ENCODE measurements around the gene GZMM. TPM values are rescaled to one million over a fixed set of nuclear protein-coding genes. Genes with fewer than 3 reads are reported as not detected.

GZMM gene
- total RNA-seq, 6 donors from 2014 or later = 2.3 to 6.1 (median 3.8) TPM; not detected in 2

DNA sequence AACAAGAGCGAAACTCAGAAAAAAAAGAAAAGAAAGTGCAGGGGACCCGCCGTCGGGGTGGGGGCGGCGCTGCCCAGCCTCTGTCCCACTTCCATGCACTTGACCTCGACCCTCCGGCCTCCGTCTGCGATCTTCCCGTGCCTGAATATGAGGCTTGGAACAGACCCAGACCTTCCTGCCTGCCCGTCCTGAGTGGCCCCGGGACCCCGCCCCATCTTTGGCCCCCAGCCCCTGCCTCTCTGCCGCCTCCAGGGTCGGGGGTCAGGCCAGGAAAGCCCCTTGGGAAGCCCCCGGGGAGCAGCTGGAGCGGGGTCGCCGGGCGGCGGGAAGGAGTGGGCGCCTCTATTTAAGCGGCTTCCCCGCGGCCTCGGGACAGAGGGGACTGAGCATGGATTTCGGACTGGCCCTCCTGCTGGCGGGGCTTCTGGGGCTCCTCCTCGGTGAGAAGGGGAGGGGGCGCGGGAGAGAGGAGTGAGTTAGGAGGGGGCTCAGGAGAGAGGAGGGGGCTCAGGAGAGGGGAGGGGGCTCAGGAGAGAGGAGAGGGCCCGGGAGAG is 47.7 kb upstream of the GZMM start, which contains the start of gene MADCAM1:
MADCAM1 (plus strand) TSS at position 375 of the 554 bp plus-strand sequence; CDS start at position 389, 14 bp downstream.
- ATAC-seq (ENCODE audit: low FRiP score in 2 of 2) = no peak
- no peaks in the 10 kb centered on the region for H3K36me3 ChIP-seq
- no peaks in the 10 kb centered on the region for H3K9me3 ChIP-seq
- no peak within 1 kb of the TSS for H3K4me3 ChIP-seq
- 13 to 14% methylated on average over 12 to 27 of the region's 33 CpGs for WGBS, 2 donors
- TF ChIP-seq POLR2AphosphoS5 (IDR thresholded peaks at IDR 0.05) = no peak
- TF ChIP-seq, protein P1, sequence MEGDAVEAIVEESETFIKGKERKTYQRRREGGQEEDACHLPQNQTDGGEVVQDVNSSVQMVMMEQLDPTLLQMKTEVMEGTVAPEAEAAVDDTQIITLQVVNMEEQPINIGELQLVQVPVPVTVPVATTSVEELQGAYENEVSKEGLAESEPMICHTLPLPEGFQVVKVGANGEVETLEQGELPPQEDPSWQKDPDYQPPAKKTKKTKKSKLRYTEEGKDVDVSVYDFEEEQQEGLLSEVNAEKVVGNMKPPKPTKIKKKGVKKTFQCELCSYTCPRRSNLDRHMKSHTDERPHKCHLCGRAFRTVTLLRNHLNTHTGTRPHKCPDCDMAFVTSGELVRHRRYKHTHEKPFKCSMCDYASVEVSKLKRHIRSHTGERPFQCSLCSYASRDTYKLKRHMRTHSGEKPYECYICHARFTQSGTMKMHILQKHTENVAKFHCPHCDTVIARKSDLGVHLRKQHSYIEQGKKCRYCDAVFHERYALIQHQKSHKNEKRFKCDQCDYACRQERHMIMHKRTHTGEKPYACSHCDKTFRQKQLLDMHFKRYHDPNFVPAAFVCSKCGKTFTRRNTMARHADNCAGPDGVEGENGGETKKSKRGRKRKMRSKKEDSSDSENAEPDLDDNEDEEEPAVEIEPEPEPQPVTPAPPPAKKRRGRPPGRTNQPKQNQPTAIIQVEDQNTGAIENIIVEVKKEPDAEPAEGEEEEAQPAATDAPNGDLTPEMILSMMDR (IDR thresholded peaks at IDR 0.05) = no peak
- no peak for TF ChIP-seq POLR2A (IDR thresholded peaks at IDR 0.05)
- no peak for TF ChIP-seq EP300 (IDR thresholded peaks at IDR 0.05)
- peaks cover 8 to 18% (median 15%) of the 10 kb centered on the region in 4 donors for H3K4me1 ChIP-seq
- peak in 1 of 2 donors; percentile 63 for DNase-seq
- no peak within 1 kb of the TSS for H3K27ac ChIP-seq
- peaks cover 5 to 30% (median 19%) of the 10 kb centered on the region in 4 donors for H3K27me3 ChIP-seq

- WGBS, 2 donors = 32% methylated on average over 4 of the region's 18 CpGs; no CpG with 5 or more reads in 1 of the 2 donors
- DNase-seq = peak in 1 of 2 donors; percentile 10
- Histone ChIP-seq H3K9me3 (no peaks in the 10 kb centered on the region), H3K27ac (no peak overlapping the region), H3K4me3 (no peak overlapping the region), H3K36me3 (no peaks in the 10 kb centered on the region), H3K4me1 (peaks cover 8 to 18% (median 15%) of the 10 kb centered on the region in 4 donors), H3K27me3 (peaks cover 5 to 30% (median 19%) of the 10 kb centered on the region in 4 donors)
- no peak for ATAC-seq (ENCODE audit: low FRiP score in 2 of 2)
- TF ChIP-seq POLR2AphosphoS5 (IDR thresholded peaks at IDR 0.05) (no peak), EP300 (IDR thresholded peaks at IDR 0.05) (no peak), POLR2A (IDR thresholded peaks at IDR 0.05) (no peak)
- TF ChIP-seq, protein P1 (IDR thresholded peaks at IDR 0.05) = no peak
These were observed 46.9 kb upstream of the GZMM start for GRCh38 chr19:496986-497385.

DNA sequence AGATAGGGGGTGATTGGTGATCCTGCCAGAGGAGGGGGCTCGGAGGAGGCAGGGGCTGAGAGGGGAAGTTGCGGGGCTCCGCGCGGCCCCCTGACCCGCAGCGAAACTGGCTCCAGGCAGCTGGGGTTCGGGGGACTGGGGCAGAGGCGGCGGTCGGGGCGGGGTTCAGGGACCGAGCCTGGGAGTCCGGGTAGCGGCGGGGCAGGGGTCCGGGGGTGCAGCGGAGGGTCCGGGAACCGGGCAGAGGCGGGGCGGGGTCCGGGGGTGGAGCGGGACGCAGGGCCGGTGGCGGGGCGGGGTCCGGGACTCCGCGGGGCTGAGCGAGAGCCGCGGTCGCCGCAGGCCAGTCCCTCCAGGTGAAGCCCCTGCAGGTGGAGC is 46.4 kb upstream of the GZMM start:
- peak in 1 of 2 donors; percentile 6 for ATAC-seq (ENCODE audit: low FRiP score in 2 of 2)
- peak overlapping the region in 1 of 4 donors; percentile 1 for H3K4me3 ChIP-seq
- 1 to 5% methylated on average over 7 to 11 of the region's 36 CpGs for WGBS, 2 donors
- H3K36me3 ChIP-seq = no peaks in the 10 kb centered on the region
- no peaks in the 10 kb centered on the region for H3K9me3 ChIP-seq
- peak in 1 of 2 donors; percentile 84 for DNase-seq
- no peak overlapping the region for H3K27ac ChIP-seq
- H3K27me3 ChIP-seq = peaks cover 5 to 30% (median 19%) of the 10 kb centered on the region in 4 donors
- TF ChIP-seq POLR2A (IDR thresholded peaks at IDR 0.05) (no peak), EP300 (IDR thresholded peaks at IDR 0.05) (no peak), POLR2AphosphoS5 (IDR thresholded peaks at IDR 0.05) (no peak)
- TF ChIP-seq, protein P1 (IDR thresholded peaks at IDR 0.05) = no peak
- peaks cover 8 to 18% (median 15%) of the 10 kb centered on the region in 4 donors for H3K4me1 ChIP-seq

- Histone ChIP-seq H3K27me3 (peaks cover 5 to 30% (median 19%) of the 10 kb centered on the region in 4 donors), H3K36me3 (no peaks in the 10 kb centered on the region), H3K27ac (no peak overlapping the region), H3K4me3 (peak overlapping the region in 1 of 4 donors; percentile 1), H3K9me3 (no peaks in the 10 kb centered on the region), H3K4me1 (peaks cover 8 to 18% (median 15%) of the 10 kb centered on the region in 4 donors)
- no peak for DNase-seq
- TF ChIP-seq EP300 (IDR thresholded peaks at IDR 0.05) = no peak
- TF ChIP-seq, protein P1 (IDR thresholded peaks at IDR 0.05) = no peak
- TF ChIP-seq POLR2AphosphoS5 (IDR thresholded peaks at IDR 0.05) = no peak
- ATAC-seq (ENCODE audit: low FRiP score in 2 of 2) = peak in 1 of 2 donors; percentile 7
- 19 to 30% methylated on average over 27 to 35 of the region's 50 CpGs for WGBS, 2 donors
These were observed 45.9 kb upstream of the GZMM start for GRCh38 chr19:497869-498510.

Data from upper lobe of left lung (tissue), 6 donors.